Measurements from ENCODE around the gene KRT81.
"Not testable (repeated sequence)": the region's sequence is repeated elsewhere in the genome, so short reads cannot be mapped to it uniquely, and the experiment has no call there.

Gene KRT81

GRCh38 chr12:52300796-52301691, 9.7 kb upstream of the KRT81 start:
- Histone ChIP-seq H3K27ac (no peak overlapping the region), H3K4me3 (no peak overlapping the region)

GRCh38 chr12:52298677-52299190, 7.4 kb upstream of the KRT81 start:
- no peak overlapping the region for H3K27ac ChIP-seq
- no peak overlapping the region for H3K4me3 ChIP-seq

GRCh38 chr12:52296572-52297215, 5.4 kb upstream of the KRT81 start:
- no peak overlapping the region for H3K27ac ChIP-seq
- no peak overlapping the region for H3K4me3 ChIP-seq

GRCh38 chr12:52295663-52296062, 4.3 kb upstream of the KRT81 start:
- no peak overlapping the region for H3K27ac ChIP-seq
- no peak overlapping the region for H3K4me3 ChIP-seq

GRCh38 chr12:52294803-52295202, 3.5 kb upstream of the KRT81 start:
- Histone ChIP-seq H3K4me3 (no peak overlapping the region), H3K27ac (no peak overlapping the region)

GRCh38 chr12:52293926-52294325, 2.6 kb upstream of the KRT81 start:
- no peak overlapping the region for H3K4me3 ChIP-seq
- H3K27ac ChIP-seq = no peak overlapping the region

GRCh38 chr12:52290483-52291134, 725 bp downstream of the KRT81 start:
- H3K4me3 ChIP-seq, H3K27ac ChIP-seq: not testable (repeated sequence)

- not testable (repeated sequence) for H3K27ac ChIP-seq, H3K4me3 ChIP-seq
Measured at GRCh38 chr12:52287816-52288805, 3.2 kb downstream of the KRT81 start.

GRCh38 chr12:52286857-52287785, 4.2 kb downstream of the KRT81 start:
- H3K4me3 ChIP-seq, H3K27ac ChIP-seq: not testable (repeated sequence)

- Histone ChIP-seq H3K4me3 (no peak overlapping the region), H3K27ac (no peak overlapping the region)
Measured at GRCh38 chr12:52285851-52286530, 5.3 kb downstream of the KRT81 start.

- no peak overlapping the region for H3K4me3 ChIP-seq
- no peak overlapping the region for H3K27ac ChIP-seq
Measured at GRCh38 chr12:52285172-52285745, 6.1 kb downstream of the KRT81 start.

- Histone ChIP-seq H3K4me3 (no peak overlapping the region), H3K27ac (no peak overlapping the region)
Measured at GRCh38 chr12:52284562-52285171, 6.7 kb downstream of the KRT81 start.

- no peak overlapping the region for H3K4me3 ChIP-seq
- H3K27ac ChIP-seq = peak overlapping the region in 15 of 21 experiments; percentile 18 to 87 (median 54)
Measured at GRCh38 chr12:52280796-52281560, 10.4 kb downstream of the KRT81 start.

- H3K27ac ChIP-seq = peak overlapping the region in 15 of 21 experiments; percentile 29 to 87 (median 58)
- H3K4me3 ChIP-seq = no peak overlapping the region
Measured at GRCh38 chr12:52280319-52280795, 11.0 kb downstream of the KRT81 start.

GRCh38 chr12:52279422-52280318, 11.7 kb downstream of the KRT81 start:
- H3K27ac ChIP-seq = peak overlapping the region in 13 of 21 experiments; percentile 21 to 87 (median 47)
- H3K4me3 ChIP-seq = no peak overlapping the region

Measured in skin epidermis (tissue), 12 donors.